GM12872 (cell line): ENCODE data around the gene SLC6A6.

Source experiments
- TF ChIP-seq, protein P1 (sequence below): IDR thresholded peaks from 3 replicates; pipeline ENCODE4 v1.5.1; 2011; ENCODE audit warnings: low read depth, mild to moderate bottlenecking, low read length, moderate library complexity; ENCODE audit not compliant: insufficient read depth

SLC6A6 gene

GRCh38 chr3:14362890-14363289 is 39.5 kb upstream of the SLC6A6 start:
- TF ChIP-seq, protein P1, sequence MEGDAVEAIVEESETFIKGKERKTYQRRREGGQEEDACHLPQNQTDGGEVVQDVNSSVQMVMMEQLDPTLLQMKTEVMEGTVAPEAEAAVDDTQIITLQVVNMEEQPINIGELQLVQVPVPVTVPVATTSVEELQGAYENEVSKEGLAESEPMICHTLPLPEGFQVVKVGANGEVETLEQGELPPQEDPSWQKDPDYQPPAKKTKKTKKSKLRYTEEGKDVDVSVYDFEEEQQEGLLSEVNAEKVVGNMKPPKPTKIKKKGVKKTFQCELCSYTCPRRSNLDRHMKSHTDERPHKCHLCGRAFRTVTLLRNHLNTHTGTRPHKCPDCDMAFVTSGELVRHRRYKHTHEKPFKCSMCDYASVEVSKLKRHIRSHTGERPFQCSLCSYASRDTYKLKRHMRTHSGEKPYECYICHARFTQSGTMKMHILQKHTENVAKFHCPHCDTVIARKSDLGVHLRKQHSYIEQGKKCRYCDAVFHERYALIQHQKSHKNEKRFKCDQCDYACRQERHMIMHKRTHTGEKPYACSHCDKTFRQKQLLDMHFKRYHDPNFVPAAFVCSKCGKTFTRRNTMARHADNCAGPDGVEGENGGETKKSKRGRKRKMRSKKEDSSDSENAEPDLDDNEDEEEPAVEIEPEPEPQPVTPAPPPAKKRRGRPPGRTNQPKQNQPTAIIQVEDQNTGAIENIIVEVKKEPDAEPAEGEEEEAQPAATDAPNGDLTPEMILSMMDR, result no peak

GRCh38 chr3:14363379-14363778 is 39.0 kb upstream of the SLC6A6 start:
- TF ChIP-seq, protein P1, result no peak

- TF ChIP-seq, protein P1, result no peak
These were observed 38.4 kb upstream of the SLC6A6 start for GRCh38 chr3:14363991-14364390.

DNA sequence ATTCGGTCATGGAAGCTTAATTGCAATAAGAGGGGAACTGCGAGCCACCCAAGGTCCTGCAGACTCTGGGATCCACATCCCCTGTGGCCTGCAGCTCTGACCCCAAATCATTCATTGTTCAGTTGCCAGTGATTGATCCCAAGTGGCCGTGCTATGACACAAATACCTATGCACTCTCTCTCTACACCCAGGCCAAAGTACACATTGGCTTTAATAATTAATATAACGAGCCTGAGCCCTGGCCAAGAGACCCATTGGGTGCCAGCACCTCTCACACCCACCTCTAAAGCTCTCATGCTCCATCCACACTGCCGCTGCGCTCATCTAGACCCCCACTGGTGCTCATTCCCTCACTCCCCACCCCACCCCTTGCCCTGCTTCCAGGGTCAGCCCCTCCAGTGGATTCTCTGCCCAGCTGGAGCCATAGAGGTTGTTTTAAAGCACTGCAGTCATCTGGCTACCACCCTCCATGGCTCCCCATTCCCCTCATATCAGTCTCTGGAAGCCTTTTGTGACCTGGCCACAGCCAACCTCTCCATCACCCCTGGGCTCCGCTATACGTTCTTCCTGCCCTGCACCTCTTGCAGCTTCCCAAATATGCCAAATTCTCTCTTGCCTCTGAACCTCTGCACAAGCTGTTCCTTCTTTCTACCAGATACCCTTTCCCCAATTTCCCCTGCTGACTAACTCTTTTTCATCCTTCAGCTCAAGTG is 37.7 kb upstream of the SLC6A6 start:
- TF ChIP-seq, protein P1, result no peak

DNA sequence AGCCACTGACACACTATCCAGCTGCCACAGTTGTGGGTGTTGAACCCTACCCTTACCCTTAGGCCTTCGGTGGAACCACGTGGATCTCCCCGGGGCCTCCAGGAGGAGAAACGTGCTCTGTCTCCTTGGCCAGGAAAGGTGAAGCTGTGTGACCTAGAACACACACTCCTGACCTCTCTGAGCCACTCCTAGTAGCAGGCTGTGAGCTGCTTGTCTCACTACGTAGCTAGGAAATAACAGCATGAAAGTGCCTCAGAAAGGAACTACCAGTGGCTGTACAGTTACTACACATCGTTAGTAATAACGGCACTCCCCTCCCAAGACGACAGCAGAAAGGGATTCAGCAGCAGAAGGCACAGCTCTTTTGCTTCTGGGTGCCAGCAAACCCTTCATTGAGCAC is 36.2 kb upstream of the SLC6A6 start:
- TF ChIP-seq, protein P1, result no peak

GRCh38 chr3:14366915-14367823 is 35.2 kb upstream of the SLC6A6 start:
- TF ChIP-seq, protein P1, result no peak

DNA sequence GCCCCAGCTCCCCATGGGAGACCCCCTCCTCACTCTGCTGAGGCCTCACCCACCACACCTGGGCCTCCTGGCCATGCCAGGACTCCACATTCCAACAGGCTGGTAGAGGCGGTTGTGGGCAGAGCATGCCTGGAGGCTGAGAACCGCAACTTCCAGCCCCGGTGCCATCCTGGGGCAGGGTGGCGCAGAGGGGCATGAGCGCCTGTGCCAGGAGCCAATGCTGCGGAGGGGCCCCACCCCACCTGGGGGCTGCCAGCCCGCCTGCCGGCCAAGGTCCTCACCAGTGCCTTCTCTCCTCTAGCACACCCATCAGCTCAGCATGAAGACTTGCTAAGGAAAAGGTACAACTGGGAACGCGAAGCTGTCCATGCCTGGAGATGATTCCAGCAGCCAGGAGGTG is 34.3 kb upstream of the SLC6A6 start:
- TF ChIP-seq, protein P1, result no peak
